MM.1S (cell line): ENCODE data around the gene HS3ST4.
"Not testable (repeated sequence)": the region's sequence is repeated elsewhere in the genome, so short reads cannot be mapped to it uniquely, and the experiment has no call there.

Source experiments
- DNase-seq: peaks from one replicate; pipeline ENCODE4 v3.0.0-alpha.2; 2015
- H2AFZ ChIP-seq: fragments of 300-600 bp; sonication (generic); 2 replicates; pipeline ENCODE4 v1.6.0; 2016; ENCODE audit warnings: antibody characterized with exemption, low read length
- H3F3A ChIP-seq: fragments of 300-600 bp; sonication (generic); 2 replicates; pipeline ENCODE4 v1.6.1; 2016; ENCODE audit warnings: mild to moderate bottlenecking, antibody characterized with exemption, low read length, moderate library complexity, mixed read lengths; ENCODE audit not compliant: insufficient read depth
- H3K27ac ChIP-seq: fragments of 300-600 bp; sonication (generic); 2 replicates; pipeline ENCODE4 v1.5.1; 2016; ENCODE audit warnings: mild to moderate bottlenecking, low read length
- H3K27me3 ChIP-seq: fragments of 300-600 bp; sonication (generic); replicated peaks from 2 replicates; pipeline ENCODE4 v1.6.0; 2016; ENCODE audit warnings: low read length; ENCODE audit not compliant: insufficient read depth
- H3K36me3 ChIP-seq: fragments of 300-600 bp; sonication (generic); replicated peaks from 2 replicates; pipeline ENCODE4 v1.6.1; 2016; ENCODE audit warnings: mild to moderate bottlenecking, low read length, mixed read lengths; ENCODE audit not compliant: insufficient read depth
- H3K4me1 ChIP-seq: fragments of 300-600 bp; sonication (generic); 2 replicates; pipeline ENCODE4 v1.6.1; 2016; ENCODE audit warnings: low read length, mixed read lengths
- H3K4me2 ChIP-seq: fragments of 300-600 bp; sonication (generic); 2 replicates; pipeline ENCODE4 v1.6.0; 2016; ENCODE audit warnings: low read depth, low read length
- H3K4me3 ChIP-seq: fragments of 300-600 bp; sonication (generic); 2 replicates; pipeline ENCODE4 v1.5.1; 2016; ENCODE audit warnings: low read length, mixed read lengths
- H3K79me2 ChIP-seq: fragments of 300-600 bp; sonication (generic); 2 replicates; pipeline ENCODE4 v1.6.1; 2016; ENCODE audit warnings: mixed run types, low read length, mixed read lengths
- H3K9ac ChIP-seq: fragments of 300-600 bp; sonication (generic); 2 replicates; pipeline ENCODE4 v1.6.1; 2016; ENCODE audit warnings: low read length, mixed read lengths
- H3K9me2 ChIP-seq: fragments of 300-600 bp; sonication (generic); replicated peaks from 2 replicates; pipeline ENCODE4 v1.6.1; 2016; ENCODE audit warnings: mild to moderate bottlenecking, low read length, mixed read lengths; ENCODE audit not compliant: insufficient read depth
- H3K9me3 ChIP-seq: fragments of 300-600 bp; sonication (generic); replicated peaks from 2 replicates; pipeline ENCODE4 v1.6.1; 2016; ENCODE audit warnings: mild to moderate bottlenecking, low read length, mixed read lengths; ENCODE audit not compliant: insufficient read depth
- H4K20me1 ChIP-seq: fragments of 300-600 bp; sonication (generic); 2 replicates; pipeline ENCODE4 v1.6.1; 2016; ENCODE audit warnings: mild to moderate bottlenecking, low read length, moderate library complexity, mixed read lengths; ENCODE audit not compliant: insufficient read depth
- CTCF ChIP-seq: fragments of 300-600 bp; sonication (generic); IDR thresholded peaks from 2 replicates; pipeline ENCODE4 v1.5.1; 2016; ENCODE audit warnings: antibody characterized with exemption, low read length, mixed read lengths
- EZH2 ChIP-seq: fragments of 300-600 bp; sonication (generic); optimal IDR thresholded peaks from 2 replicates; pipeline ENCODE3; 2017; ENCODE audit warnings: low read depth, mild to moderate bottlenecking, antibody characterized with exemption, low read length, mixed read lengths
- EZH2phosphoT487 ChIP-seq: fragments of 300-600 bp; sonication (generic); IDR thresholded peaks from 2 replicates; pipeline ENCODE4 v1.6.1; 2018; ENCODE audit warnings: antibody characterized with exemption, low read length

Gene HS3ST4

GRCh38 chr16:26071101-26071866, 379.5 kb downstream of the HS3ST4 start:
- Histone ChIP-seq H4K20me1 (no peaks in the 10 kb centered on the region), H3F3A (no peaks in the 10 kb centered on the region), H3K36me3 (no peaks in the 10 kb centered on the region), H3K9ac (no peak overlapping the region), H3K27ac (no peak overlapping the region), H3K9me2 (no peaks in the 10 kb centered on the region), H3K4me2 (no peak overlapping the region), H2AFZ (no peak overlapping the region), H3K4me1 (no peaks in the 10 kb centered on the region), H3K27me3 (no peaks in the 10 kb centered on the region), H3K4me3 (no peak overlapping the region), H3K79me2 (no peaks in the 10 kb centered on the region), H3K9me3 (no peaks in the 10 kb centered on the region)
- DNase-seq = no peak
- TF ChIP-seq CTCF (no peak), EZH2phosphoT487 (no peak), EZH2 (no peak)

GRCh38 chr16:26078716-26079355, 387.1 kb downstream of the HS3ST4 start:
- Histone ChIP-seq H3K36me3 (no peaks in the 10 kb centered on the region), H3K4me1 (no peaks in the 10 kb centered on the region), H3K27me3 (no peaks in the 10 kb centered on the region), H3K9me3 (no peaks in the 10 kb centered on the region), H3K9ac (no peak overlapping the region), H3K27ac (no peak overlapping the region), H3K4me2 (no peak overlapping the region), H4K20me1 (no peaks in the 10 kb centered on the region), H2AFZ (no peak overlapping the region), H3F3A (no peaks in the 10 kb centered on the region), H3K9me2 (no peaks in the 10 kb centered on the region), H3K4me3 (no peak overlapping the region), H3K79me2 (no peaks in the 10 kb centered on the region)
- TF ChIP-seq EZH2 (no peak), EZH2phosphoT487 (no peak)
- no peak for DNase-seq

GRCh38 chr16:26087091-26087490, 395.3 kb downstream of the HS3ST4 start:
- DNase-seq = no peak
- Histone ChIP-seq H3K36me3 (no peaks in the 10 kb centered on the region), H3K4me2 (no peak overlapping the region), H3K9me3 (no peaks in the 10 kb centered on the region), H3K9ac (no peak overlapping the region), H3K4me1 (no peaks in the 10 kb centered on the region), H3K4me3 (no peak overlapping the region), H3K79me2 (no peaks in the 10 kb centered on the region), H4K20me1 (no peaks in the 10 kb centered on the region), H3F3A (no peaks in the 10 kb centered on the region), H3K27ac (no peak overlapping the region), H3K27me3 (no peaks in the 10 kb centered on the region), H2AFZ (no peak overlapping the region), H3K9me2 (no peaks in the 10 kb centered on the region)
- TF ChIP-seq EZH2 (no peak), EZH2phosphoT487 (no peak), CTCF (no peak)

GRCh38 chr16:26091511-26091910, 399.8 kb downstream of the HS3ST4 start:
- no peak overlapping the region for H3K9ac ChIP-seq
- no peaks in the 10 kb centered on the region for H3K9me2 ChIP-seq
- H3K4me1 ChIP-seq = no peaks in the 10 kb centered on the region
- H3K27me3 ChIP-seq = no peaks in the 10 kb centered on the region
- no peak overlapping the region for H3K4me3 ChIP-seq
- no peaks in the 10 kb centered on the region for H3K79me2 ChIP-seq
- no peaks in the 10 kb centered on the region for H3K9me3 ChIP-seq
- TF ChIP-seq CTCF (no peak), EZH2 (no peak), EZH2phosphoT487 (no peak)
- H3K36me3 ChIP-seq = no peaks in the 10 kb centered on the region
- DNase-seq = no peak
- H3K27ac ChIP-seq = no peak overlapping the region
- H3K4me2 ChIP-seq = no peak overlapping the region
- H3F3A ChIP-seq = no peaks in the 10 kb centered on the region
- no peak overlapping the region for H2AFZ ChIP-seq
- no peaks in the 10 kb centered on the region for H4K20me1 ChIP-seq

GRCh38 chr16:26098206-26098605, 406.4 kb downstream of the HS3ST4 start:
- not testable (repeated sequence) for H3K27me3 ChIP-seq, H3K36me3 ChIP-seq, H3K27ac ChIP-seq, H3K4me2 ChIP-seq, H3K9ac ChIP-seq, H3K9me3 ChIP-seq, H3F3A ChIP-seq, DNase-seq, H2AFZ ChIP-seq, H3K79me2 ChIP-seq, H3K9me2 ChIP-seq, H3K4me3 ChIP-seq, H3K4me1 ChIP-seq, H4K20me1 ChIP-seq
